NCI-H446 treated with DMSO at 0.1 percent for 48 hours (cell line): Measurements from ENCODE around the gene HRH4.

Experiments used
- DNase-seq: peaks from one replicate; lab custom pipeline; 2025; lab: John Stamatoyannopoulos, UW

Gene HRH4

GRCh38 chr18:24460388-24460787 is at the start of gene HRH4:
Gene HRH4 (plus strand): TSS chr18:24460637. CDS start chr18:24460729, 92 bp downstream.
- no peak for DNase-seq

- DNase-seq = no peak
Measured at GRCh38 chr18:24413148-24413547, 47.3 kb upstream of the HRH4 start.

- no peak for DNase-seq
Measured at GRCh38 chr18:24414349-24415003, 46.0 kb upstream of the HRH4 start.

- no peak for DNase-seq
Measured at GRCh38 chr18:24417480-24417879, 43.0 kb upstream of the HRH4 start.

GRCh38 chr18:24420551-24420950 is 39.9 kb upstream of the HRH4 start:
- no peak for DNase-seq

- no peak for DNase-seq
Measured at GRCh38 chr18:24421831-24422230, 38.6 kb upstream of the HRH4 start.

GRCh38 chr18:24426073-24426397 is 34.4 kb upstream of the HRH4 start:
- DNase-seq = no peak

GRCh38 chr18:24426398-24427294 is 33.8 kb upstream of the HRH4 start, which contains the start of gene IMPACT:
Gene IMPACT (plus strand): TSS chr18:24426670. CDS start chr18:24426757, 87 bp downstream.
- DNase-seq = peak; percentile 75

- no peak for DNase-seq
Measured at GRCh38 chr18:24427484-24427883, 33.0 kb upstream of the HRH4 start.

GRCh38 chr18:24428709-24429108 is 31.7 kb upstream of the HRH4 start:
- DNase-seq = no peak

- DNase-seq = no peak
Measured at GRCh38 chr18:24429188-24429587, 31.2 kb upstream of the HRH4 start.

- DNase-seq = no peak
Measured at GRCh38 chr18:24432618-24433017, 27.8 kb upstream of the HRH4 start.

- no peak for DNase-seq
Measured at GRCh38 chr18:24436939-24437338, 23.5 kb upstream of the HRH4 start.

GRCh38 chr18:24443870-24444269 is 16.6 kb upstream of the HRH4 start:
- no peak for DNase-seq

- DNase-seq = no peak
Measured at GRCh38 chr18:24446453-24446852, 14.0 kb upstream of the HRH4 start.

GRCh38 chr18:24446953-24447538 is 13.4 kb upstream of the HRH4 start:
- no peak for DNase-seq

GRCh38 chr18:24447961-24448360 is 12.5 kb upstream of the HRH4 start:
- no peak for DNase-seq

GRCh38 chr18:24456549-24456948 is 3.9 kb upstream of the HRH4 start:
- no peak for DNase-seq

GRCh38 chr18:24459772-24460171 is 665 bp upstream of the HRH4 start:
- DNase-seq = no peak

- DNase-seq = no peak
Measured at GRCh38 chr18:24461996-24462395, 1.6 kb downstream of the HRH4 start.

GRCh38 chr18:24462838-24463775 is 2.7 kb downstream of the HRH4 start:
- no peak for DNase-seq

- DNase-seq = no peak
Measured at GRCh38 chr18:24465486-24465885, 5.0 kb downstream of the HRH4 start.
